ENCODE measurements around the gene DAPK3.

Gene DAPK3

GRCh38 chr19:3980353-3981251 is 9.7 kb upstream of the DAPK3 start:
- TF ChIP-seq CTCF (IDR thresholded peaks at IDR 0.05; ENCODE audit: low read depth, low read length) (no peak), EZH2phosphoT487 (IDR thresholded peaks at IDR 0.05; ENCODE audit: low read depth) (no peak)
- H3K4me2 ChIP-seq (ENCODE audit: low read length) = no peak overlapping the region
- H3K4me3 ChIP-seq (ENCODE audit: low read length) = no peak overlapping the region
- no peaks in the 10 kb centered on the region for H3K9me3 ChIP-seq (ENCODE audit: insufficient read depth, low read length)
- H3K36me3 ChIP-seq (replicated peaks; ENCODE audit: low read depth, low read length) = peaks cover 91% of the 10 kb centered on the region
- peaks cover 9% of the 10 kb centered on the region for H3K4me1 ChIP-seq (ENCODE audit: low read length)
- no peaks in the 10 kb centered on the region for H3K27me3 ChIP-seq (ENCODE audit: low read depth, low read length)
- peaks cover 91% of the 10 kb centered on the region for H3K79me2 ChIP-seq (ENCODE audit: low read length)
- no peak overlapping the region for H2AFZ ChIP-seq (ENCODE audit: low read depth, low read length)
- H3K27ac ChIP-seq (ENCODE audit: low read length) = no peak overlapping the region
- peaks cover 93% of the 10 kb centered on the region for H4K20me1 ChIP-seq (ENCODE audit: insufficient read depth, low read length)
- H3K9ac ChIP-seq (ENCODE audit: low read length) = no peak overlapping the region

- peaks cover 97% of the 10 kb centered on the region for H4K20me1 ChIP-seq (ENCODE audit: insufficient read depth, low read length)
- no peak overlapping the region for H3K9ac ChIP-seq (ENCODE audit: low read length)
- no peak overlapping the region for H3K4me2 ChIP-seq (ENCODE audit: low read length)
- H3K27me3 ChIP-seq (ENCODE audit: low read depth, low read length) = no peaks in the 10 kb centered on the region
- H3K9me3 ChIP-seq (ENCODE audit: insufficient read depth, low read length) = no peaks in the 10 kb centered on the region
- no peak for TF ChIP-seq EZH2phosphoT487 (IDR thresholded peaks at IDR 0.05; ENCODE audit: low read depth)
- no peak for TF ChIP-seq CTCF (IDR thresholded peaks at IDR 0.05; ENCODE audit: low read depth, low read length)
- no peak overlapping the region for H3K27ac ChIP-seq (ENCODE audit: low read length)
- no peak overlapping the region for H2AFZ ChIP-seq (ENCODE audit: low read depth, low read length)
- H3K4me3 ChIP-seq (ENCODE audit: low read length) = no peak overlapping the region
- peaks cover 95% of the 10 kb centered on the region for H3K36me3 ChIP-seq (replicated peaks; ENCODE audit: low read depth, low read length)
- H3K79me2 ChIP-seq (ENCODE audit: low read length) = peaks cover 86% of the 10 kb centered on the region
- H3K4me1 ChIP-seq (ENCODE audit: low read length) = peaks cover 9% of the 10 kb centered on the region
These were observed 8.9 kb upstream of the DAPK3 start for GRCh38 chr19:3979674-3980352.

GRCh38 chr19:3979289-3979673 is 8.4 kb upstream of the DAPK3 start:
- no peak overlapping the region for H3K27ac ChIP-seq (ENCODE audit: low read length)
- H2AFZ ChIP-seq (ENCODE audit: low read depth, low read length) = no peak overlapping the region
- peaks cover 9% of the 10 kb centered on the region for H3K4me1 ChIP-seq (ENCODE audit: low read length)
- no peak overlapping the region for H3K4me3 ChIP-seq (ENCODE audit: low read length)
- H3K27me3 ChIP-seq (ENCODE audit: low read depth, low read length) = no peaks in the 10 kb centered on the region
- H3K36me3 ChIP-seq (replicated peaks; ENCODE audit: low read depth, low read length) = peaks cover 90% of the 10 kb centered on the region
- peaks cover 80% of the 10 kb centered on the region for H3K79me2 ChIP-seq (ENCODE audit: low read length)
- no peak overlapping the region for H3K4me2 ChIP-seq (ENCODE audit: low read length)
- TF ChIP-seq CTCF (IDR thresholded peaks at IDR 0.05; ENCODE audit: low read depth, low read length) = no peak
- TF ChIP-seq EZH2phosphoT487 (IDR thresholded peaks at IDR 0.05; ENCODE audit: low read depth) = no peak
- H3K9me3 ChIP-seq (ENCODE audit: insufficient read depth, low read length) = no peaks in the 10 kb centered on the region
- peaks cover 91% of the 10 kb centered on the region for H4K20me1 ChIP-seq (ENCODE audit: insufficient read depth, low read length)
- no peak overlapping the region for H3K9ac ChIP-seq (ENCODE audit: low read length)

GRCh38 chr19:3978145-3978544 is 7.2 kb upstream of the DAPK3 start:
- Histone ChIP-seq H3K79me2 (ENCODE audit: low read length) (peaks cover 69% of the 10 kb centered on the region), H3K4me3 (ENCODE audit: low read length) (no peak overlapping the region), H3K9me3 (ENCODE audit: insufficient read depth, low read length) (no peaks in the 10 kb centered on the region), H3K27me3 (ENCODE audit: low read depth, low read length) (no peaks in the 10 kb centered on the region), H2AFZ (ENCODE audit: low read depth, low read length) (no peak overlapping the region), H3K27ac (ENCODE audit: low read length) (no peak overlapping the region), H3K36me3 (replicated peaks; ENCODE audit: low read depth, low read length) (peaks cover 78% of the 10 kb centered on the region), H4K20me1 (ENCODE audit: insufficient read depth, low read length) (peaks cover 80% of the 10 kb centered on the region), H3K9ac (ENCODE audit: low read length) (no peak overlapping the region), H3K4me2 (ENCODE audit: low read length) (no peak overlapping the region), H3K4me1 (ENCODE audit: low read length) (no peaks in the 10 kb centered on the region)
- TF ChIP-seq CTCF (IDR thresholded peaks at IDR 0.05; ENCODE audit: low read depth, low read length) (no peak), EZH2phosphoT487 (IDR thresholded peaks at IDR 0.05; ENCODE audit: low read depth) (no peak)
